Coronary artery (tissue), 2 donors: ENCODE results near the gene ZNF536.
A peak's percentile ranks its signal among the peaks of the same experiment; 100 is the strongest.

Source experiments
- DNase-seq: peaks from one replicate; pipeline ENCODE4 v3.0.0-alpha.2; 2017; ENCODE audit warnings: low spot score
- H3K27ac ChIP-seq, 2 donors: fragments of 200-600 bp; sonication (generic); one replicate each; pipeline ENCODE4 v1.5.1; 2016 to 2019
- H3K4me3 ChIP-seq: fragments of 200-600 bp; sonication (generic); 2 replicates; pipeline ENCODE4 v1.5.1; 2016; ENCODE audit warnings: mild to moderate bottlenecking, moderate library complexity
- CTCF ChIP-seq: fragments of 200-600 bp; sonication (generic); IDR thresholded peaks from one replicate; pipeline ENCODE4 v1.5.1; 2019; ENCODE audit warnings: antibody characterized with exemption

ZNF536 gene

GRCh38 chr19:30371161-30371836, 885 bp upstream of the ZNF536 start:
- no peak for DNase-seq
- no peak for TF ChIP-seq CTCF
- no peak overlapping the region for H3K27ac ChIP-seq

GRCh38 chr19:30373593-30373992, 1.4 kb downstream of the ZNF536 start:
- TF ChIP-seq CTCF: no peak
- DNase-seq: no peak
- Histone ChIP-seq H3K4me3 (no peak overlapping the region), H3K27ac (no peak overlapping the region)

More at GRCh38 chr19:30371161-30371836, 885 bp upstream of the ZNF536 start:
- no peak overlapping the region for H3K4me3 ChIP-seq

GRCh38 chr19:30374539-30374864, 2.3 kb downstream of the ZNF536 start:
- H3K27ac ChIP-seq: no peak overlapping the region
- TF ChIP-seq CTCF: no peak
- H3K4me3 ChIP-seq: peak overlapping the region; percentile 17
- DNase-seq: no peak

- TF ChIP-seq CTCF: no peak
- H3K4me3 ChIP-seq: peak overlapping the region; percentile 17
- no peak for DNase-seq
- H3K27ac ChIP-seq: no peak overlapping the region
Measured at GRCh38 chr19:30374865-30375552, 2.8 kb downstream of the ZNF536 start.

- no peak for TF ChIP-seq CTCF
- Histone ChIP-seq H3K27ac (no peak overlapping the region), H3K4me3 (peak overlapping the region; percentile 17)
- DNase-seq: no peak
Measured at GRCh38 chr19:30375553-30376031, 3.4 kb downstream of the ZNF536 start.

GRCh38 chr19:30376272-30376671, 4.1 kb downstream of the ZNF536 start:
- H3K4me3 ChIP-seq: no peak overlapping the region
- no peak overlapping the region for H3K27ac ChIP-seq
- TF ChIP-seq CTCF: no peak
- no peak for DNase-seq
